GM23338 (cell line): ENCODE results near the gene DSG1.

Experiments
- CREB1 ChIP-seq: fragments of 250-450 bp; sonication (Bioruptor Pico); IDR thresholded peaks from 2 replicates; pipeline ENCODE4 v1.5.0; 2020; ENCODE audit warnings: low read depth, mild to moderate bottlenecking, moderate library complexity
- CTCF ChIP-seq, 2 experiments: fragments of 200-600 bp in 1 of 2; sonication (generic) in 1 of 2; conservative IDR thresholded peaks; 2 replicates each; pipeline versions ENCODE4 v1.5.1 to v1.6.1; 2016 to 2017; ENCODE audit warnings: antibody characterized with exemption in 2 of 2, low read depth in 2 of 2, mild to moderate bottlenecking in 2 of 2, moderate library complexity in 1 of 2
- EZH2 ChIP-seq: fragments of 200-600 bp; sonication (generic); IDR thresholded peaks from one replicate; pipeline ENCODE4 v1.8.0; 2017; ENCODE audit warnings: antibody characterized with exemption, mild to moderate bottlenecking, low read depth; ENCODE audit not compliant: unreplicated experiment
- EZH2phosphoT487 ChIP-seq: fragments of 200-600 bp; sonication (generic); IDR thresholded peaks from one replicate; pipeline ENCODE4 v1.8.1; 2018; ENCODE audit warnings: antibody characterized with exemption; ENCODE audit not compliant: unreplicated experiment
- JUNB ChIP-seq: IDR thresholded peaks from one replicate; pipeline ENCODE4 v1.6.1; 2016; ENCODE audit warnings: antibody characterized with exemption; ENCODE audit not compliant: unreplicated experiment
- POLR2AphosphoS5 ChIP-seq: IDR thresholded peaks from 2 replicates; pipeline ENCODE4 v1.6.1; 2016; ENCODE audit warnings: antibody characterized with exemption, low read depth
- REST ChIP-seq: IDR thresholded peaks from one replicate; pipeline ENCODE4 v1.6.1; 2018; ENCODE audit warnings: antibody characterized with exemption; ENCODE audit not compliant: unreplicated experiment
- STAT1 ChIP-seq: IDR thresholded peaks from one replicate; pipeline ENCODE4 v1.6.1; 2016; ENCODE audit warnings: antibody characterized with exemption; ENCODE audit not compliant: unreplicated experiment
- ZNF331 ChIP-seq: fragments of 250-450 bp; sonication (Bioruptor Pico); IDR thresholded peaks from 2 replicates; pipeline ENCODE4 v1.5.0; 2020; ENCODE audit warnings: low read depth, mild to moderate bottlenecking, moderate library complexity
- ZNF462 ChIP-seq: fragments of 250-450 bp; sonication (Bioruptor Pico); IDR thresholded peaks from 2 replicates; pipeline ENCODE4 v1.5.0; 2020; ENCODE audit warnings: mild to moderate bottlenecking, moderate library complexity

- TF ChIP-seq CTCF (conservative IDR thresholded peaks at IDR 0.05; ENCODE audit: low read depth in 2 of 2), result no peak
- no peak for TF ChIP-seq EZH2
- TF ChIP-seq EZH2phosphoT487, result no peak
- TF ChIP-seq POLR2AphosphoS5, result no peak
- no peak for TF ChIP-seq CREB1 (CRISPR knock-in tag)
- no peak for TF ChIP-seq ZNF331 (CRISPR knock-in tag)
- TF ChIP-seq JUNB, result no peak
- no peak for TF ChIP-seq REST
- TF ChIP-seq STAT1, result no peak
- no peak for TF ChIP-seq ZNF462 (CRISPR knock-in tag)
These were observed 3.8 kb downstream of the DSG1 start for GRCh38 chr18:31321719-31322118.
